ENCODE measurements around the gene ASIC4. TPM values are rescaled to one million over a fixed set of nuclear protein-coding genes. Genes with fewer than 3 reads are reported as not detected.

The ASIC4 gene
- polyA plus RNA-seq, 1 donor (not counting 4 experiments of a cell fraction or from before 2014, with no cell fraction given), result not detected

- DNase-seq (ENCODE audit: low read depth, low spot score), result no peak
- H3K4me3 ChIP-seq (ENCODE audit: control insufficient read depth in 2 of 3, extremely low read depth in 1 of 3, insufficient read depth in 2 of 3, low read depth in 1 of 3, low read length in 3 of 3), result no peak overlapping the region
- FAIRE-seq, result no peak
- dilution Hi-C loops (cut with MboI; ENCODE audit: extremely low pct_ligation_motif_present, low sequenced_read_pairs), result no loop called here
- peaks cover 20% of the 10 kb centered on the region for H3K4me1 ChIP-seq (ENCODE audit: control insufficient read depth, extremely low read depth, insufficient read depth, low read length)
- no peak overlapping the region for H2AFZ ChIP-seq (ENCODE audit: control insufficient read depth, low read length)
- peaks cover 33% of the 10 kb centered on the region for H3K79me2 ChIP-seq (ENCODE audit: control insufficient read depth, insufficient read depth, low read length)
- H3K27ac ChIP-seq (ENCODE audit: control insufficient read depth, insufficient read depth, low read length), result no peak overlapping the region
- no peaks in the 10 kb centered on the region for H3K27me3 ChIP-seq (ENCODE audit: control insufficient read depth, extremely low read depth, insufficient read depth, low read length)
- no peak for TF ChIP-seq CTCF (optimal IDR thresholded peaks at IDR 0.05 in 1 of 3, IDR thresholded peaks at IDR 0.05 in 1 of 3, conservative IDR thresholded peaks at IDR 0.05 in 1 of 3; ENCODE audit: extremely low read depth in 1 of 3, insufficient read depth in 2 of 3, low read length in 3 of 3)
- no peak for TF ChIP-seq EZH2 (IDR thresholded peaks at IDR 0.05; ENCODE audit: low read length)
- H3K9me3 ChIP-seq (ENCODE audit: control insufficient read depth, low read depth, low read length), result no peaks in the 10 kb centered on the region
- H4K20me1 ChIP-seq (ENCODE audit: control insufficient read depth, extremely low read depth, insufficient read depth, low read length), result peaks cover 10% of the 10 kb centered on the region
- no peak overlapping the region for H3K9ac ChIP-seq (ENCODE audit: control insufficient read depth, extremely low read depth, insufficient read depth, low read length)
- H3K4me2 ChIP-seq (ENCODE audit: control insufficient read depth, extremely low read depth, insufficient read depth, low read depth, low read length), result no peak overlapping the region
- H3K36me3 ChIP-seq (ENCODE audit: control insufficient read depth in 2 of 2, extremely low read depth in 1 of 2, insufficient read depth in 2 of 2, low read length in 2 of 2), result peaks cover 20 to 23% of the 10 kb centered on the region in 2 experiments
- no peaks in the 10 kb centered on the region for H3K9me1 ChIP-seq (ENCODE audit: control insufficient read depth, extremely low read depth, insufficient read depth, low read length)
Observed at GRCh38 chr2:219539926-219540678, 25.8 kb downstream of the ASIC4 start.

GRCh38 chr2:219540784-219541504 is 26.7 kb downstream of the ASIC4 start:
- H4K20me1 ChIP-seq (ENCODE audit: control insufficient read depth, extremely low read depth, insufficient read depth, low read length), result peaks cover 10% of the 10 kb centered on the region
- H3K4me1 ChIP-seq (ENCODE audit: control insufficient read depth, extremely low read depth, insufficient read depth, low read length), result peaks cover 20% of the 10 kb centered on the region
- H2AFZ ChIP-seq (ENCODE audit: control insufficient read depth, low read length), result no peak overlapping the region
- peaks cover 33% of the 10 kb centered on the region for H3K79me2 ChIP-seq (ENCODE audit: control insufficient read depth, insufficient read depth, low read length)
- H3K9me3 ChIP-seq (ENCODE audit: control insufficient read depth, low read depth, low read length), result no peaks in the 10 kb centered on the region
- DNase-seq (ENCODE audit: low read depth, low spot score) (no peak), FAIRE-seq (no peak)
- H3K27me3 ChIP-seq (ENCODE audit: control insufficient read depth, extremely low read depth, insufficient read depth, low read length), result no peaks in the 10 kb centered on the region
- peaks cover 20 to 23% of the 10 kb centered on the region in 2 experiments for H3K36me3 ChIP-seq (ENCODE audit: control insufficient read depth in 2 of 2, extremely low read depth in 1 of 2, insufficient read depth in 2 of 2, low read length in 2 of 2)
- dilution Hi-C loops (cut with MboI; ENCODE audit: extremely low pct_ligation_motif_present, low sequenced_read_pairs), result no loop called here
- H3K4me3 ChIP-seq (ENCODE audit: control insufficient read depth in 2 of 3, extremely low read depth in 1 of 3, insufficient read depth in 2 of 3, low read depth in 1 of 3, low read length in 3 of 3), result peak overlapping the region in 1 of 3 experiments; percentile 92
- H3K9ac ChIP-seq (ENCODE audit: control insufficient read depth, extremely low read depth, insufficient read depth, low read length), result no peak overlapping the region
- TF ChIP-seq EZH2 (IDR thresholded peaks at IDR 0.05; ENCODE audit: low read length) (no peak), CTCF (optimal IDR thresholded peaks at IDR 0.05 in 1 of 3, IDR thresholded peaks at IDR 0.05 in 1 of 3, conservative IDR thresholded peaks at IDR 0.05 in 1 of 3; ENCODE audit: extremely low read depth in 1 of 3, insufficient read depth in 2 of 3, low read length in 3 of 3) (no peak)
- H3K4me2 ChIP-seq (ENCODE audit: control insufficient read depth, extremely low read depth, insufficient read depth, low read depth, low read length), result peak overlapping the region; percentile 84
- H3K9me1 ChIP-seq (ENCODE audit: control insufficient read depth, extremely low read depth, insufficient read depth, low read length), result no peaks in the 10 kb centered on the region
- no peak overlapping the region for H3K27ac ChIP-seq (ENCODE audit: control insufficient read depth, insufficient read depth, low read length)
